OCI-LY3 (cell line): ENCODE measurements around the gene NRG2.

Experiments used
- EZH2phosphoT487 ChIP-seq: fragments of 200-600 bp; shearing (Covaris generic); IDR thresholded peaks from 2 replicates; pipeline ENCODE4 v1.6.1; 2018; ENCODE audit warnings: antibody characterized with exemption, mixed run types, low read depth
- TF ChIP-seq, protein P1 (sequence below): fragments of 200-600, 300-600 bp; sonication (generic); IDR thresholded peaks from 2 replicates; pipeline ENCODE4 v1.5.1; 2014; ENCODE audit warnings: antibody characterized with exemption, low read length, low read depth

GRCh38 chr5:140041099-140041491 lies 2.0 kb downstream of the NRG2 start:
- TF ChIP-seq, protein P1, sequence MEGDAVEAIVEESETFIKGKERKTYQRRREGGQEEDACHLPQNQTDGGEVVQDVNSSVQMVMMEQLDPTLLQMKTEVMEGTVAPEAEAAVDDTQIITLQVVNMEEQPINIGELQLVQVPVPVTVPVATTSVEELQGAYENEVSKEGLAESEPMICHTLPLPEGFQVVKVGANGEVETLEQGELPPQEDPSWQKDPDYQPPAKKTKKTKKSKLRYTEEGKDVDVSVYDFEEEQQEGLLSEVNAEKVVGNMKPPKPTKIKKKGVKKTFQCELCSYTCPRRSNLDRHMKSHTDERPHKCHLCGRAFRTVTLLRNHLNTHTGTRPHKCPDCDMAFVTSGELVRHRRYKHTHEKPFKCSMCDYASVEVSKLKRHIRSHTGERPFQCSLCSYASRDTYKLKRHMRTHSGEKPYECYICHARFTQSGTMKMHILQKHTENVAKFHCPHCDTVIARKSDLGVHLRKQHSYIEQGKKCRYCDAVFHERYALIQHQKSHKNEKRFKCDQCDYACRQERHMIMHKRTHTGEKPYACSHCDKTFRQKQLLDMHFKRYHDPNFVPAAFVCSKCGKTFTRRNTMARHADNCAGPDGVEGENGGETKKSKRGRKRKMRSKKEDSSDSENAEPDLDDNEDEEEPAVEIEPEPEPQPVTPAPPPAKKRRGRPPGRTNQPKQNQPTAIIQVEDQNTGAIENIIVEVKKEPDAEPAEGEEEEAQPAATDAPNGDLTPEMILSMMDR, result no peak
- TF ChIP-seq EZH2phosphoT487, result no peak
